Kidney (tissue), 14 donors: Measurements from ENCODE around the gene RGP1. TPM values are rescaled to one million over a fixed set of nuclear protein-coding genes. Genes with fewer than 3 reads are reported as not detected.

ENCODE experiments used
- DNase-seq, 5 donors: peaks; one replicate each; pipeline ENCODE4 v3.0.0-alpha.2; 2013 to 2020
- FAIRE-seq: peaks from 2 replicates; lab custom pipeline; 2012; peaks lifted over from hg19 to GRCh38; lab: Jason Lieb, UNC
- H3K27ac ChIP-seq, 2 donors: one replicate each; pipeline ENCODE4 v1.7.0; 2013; ENCODE audit warnings: low read depth in 2 of 2, low read length in 2 of 2, inconsistent platforms in 1 of 2
- H3K27me3 ChIP-seq: one replicate; pipeline ENCODE4 v1.7.1; 2013; ENCODE audit warnings: low read length, inconsistent platforms; ENCODE audit not compliant: control insufficient read depth, insufficient read depth
- H3K36me3 ChIP-seq, 3 donors: one replicate each; pipeline versions ENCODE4 v1.7.0 to v1.7.1; 2013; ENCODE audit warnings: low read length in 3 of 3, control low read depth in 1 of 3, inconsistent platforms in 1 of 3; ENCODE audit not compliant: insufficient read depth in 3 of 3, control insufficient read depth in 2 of 3
- H3K4me1 ChIP-seq, 3 donors: one replicate each; pipeline versions ENCODE4 v1.7.0 to v1.7.1; 2013; ENCODE audit warnings: low read length in 3 of 3, inconsistent platforms in 1 of 3, low read depth in 1 of 3; ENCODE audit not compliant: control insufficient read depth in 2 of 3, insufficient read depth in 2 of 3
- H3K4me3 ChIP-seq, 3 donors: one replicate each; pipeline versions ENCODE4 v1.7.0 to v1.8.1; 2013; ENCODE audit warnings: low read length in 3 of 3, control low read depth in 1 of 3, inconsistent platforms in 1 of 3
- H3K9ac ChIP-seq, 3 donors: one replicate each; pipeline versions ENCODE4 v1.7.0 to v1.7.1; 2013; ENCODE audit warnings: low read length in 3 of 3, control low read depth in 1 of 3, inconsistent platforms in 1 of 3
- H3K9me3 ChIP-seq, 3 donors: one replicate each; pipeline versions ENCODE4 v1.7.0 to v1.7.1; 2013; ENCODE audit warnings: low read length in 3 of 3, control low read depth in 1 of 3, inconsistent platforms in 1 of 3; ENCODE audit not compliant: control insufficient read depth in 2 of 3, insufficient read depth in 1 of 3
- intact Hi-C: fragments of 100-400 bp; cut with DNase I; formaldehyde crosslinking; loops from one replicate; pipeline ENCODE4 v1.11.1; 2022
- polyA plus RNA-seq: library from polyadenylated mRNA; stranded (reverse); fragments of 350-450 nt; fragmentation: Illumina TruSeq; extraction: RNeasy Lipid Tissue Mini Kit (QIAGEN cat#74804); gene quantifications from one replicate; pipeline ENCODE4 v1.2.3, GENCODE V29; 2014; ENCODE audit warnings: low read depth, low replicate concordance; ENCODE audit not compliant: insufficient read depth
- total RNA-seq: library from RNA; stranded (reverse); fragmentation: NEBNext Ultra II Directional; extraction: Animal tissue kit (Norgen Biotek cat#: 25700); gene quantifications from one replicate; pipeline ENCODE4 v1.2.1, GENCODE V29; 2021
- TF ChIP-seq, protein P1 (sequence below): IDR thresholded peaks from 3 replicates; pipeline ENCODE4 v1.5.1; 2012; ENCODE audit warnings: mild to moderate bottlenecking, moderate library complexity, borderline replicate concordance; ENCODE audit not compliant: insufficient read depth; ENCODE audit errors: extremely low read depth
- donor health status: control.
- donor health status: control.
- donor health status: control.
- donor health status: control.
- donor health status: control.
- donor health status: DM: yes; HTN: yes; CAD: no.
- donor health status: Normal renal cell carcinoma (clear cell type).

Gene RGP1
- total and polyA plus RNA-seq, 2 donors from 2014 or later = 11.0 to 39.2 TPM

DNA sequence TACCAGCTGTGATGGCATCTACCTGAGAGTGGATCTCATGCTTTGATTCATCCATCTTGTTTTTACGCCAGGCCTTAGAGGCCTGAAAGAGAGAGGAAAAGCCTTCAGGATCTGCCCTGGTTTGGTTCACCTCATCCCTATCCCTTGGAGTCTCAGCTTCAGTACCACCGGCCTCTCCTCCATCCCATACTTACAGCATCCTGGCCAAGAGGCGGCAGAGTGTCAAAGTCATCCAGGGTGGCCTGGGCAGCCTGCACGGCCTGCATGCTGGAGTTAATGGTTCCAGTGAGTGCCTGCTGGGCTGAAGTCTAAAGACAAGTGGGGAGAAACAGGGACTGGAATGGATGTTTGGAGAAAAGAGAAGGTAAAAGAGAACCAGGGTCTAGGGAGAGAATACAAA lies 29.5 kb upstream of the RGP1 start:
- DNase-seq = no peak
- Histone ChIP-seq H3K36me3 (peaks cover 32 to 99% (median 88%) of the 10 kb centered on the region in 3 donors), H3K9me3 (no peaks in the 10 kb centered on the region), H3K27ac (no peak overlapping the region), H3K4me1 (no peaks in the 10 kb centered on the region), H3K9ac (no peak overlapping the region), H3K27me3 (no peaks in the 10 kb centered on the region), H3K4me3 (no peak overlapping the region)
- FAIRE-seq = no peak
- intact Hi-C loops = no loop called here
- TF ChIP-seq, protein P1, sequence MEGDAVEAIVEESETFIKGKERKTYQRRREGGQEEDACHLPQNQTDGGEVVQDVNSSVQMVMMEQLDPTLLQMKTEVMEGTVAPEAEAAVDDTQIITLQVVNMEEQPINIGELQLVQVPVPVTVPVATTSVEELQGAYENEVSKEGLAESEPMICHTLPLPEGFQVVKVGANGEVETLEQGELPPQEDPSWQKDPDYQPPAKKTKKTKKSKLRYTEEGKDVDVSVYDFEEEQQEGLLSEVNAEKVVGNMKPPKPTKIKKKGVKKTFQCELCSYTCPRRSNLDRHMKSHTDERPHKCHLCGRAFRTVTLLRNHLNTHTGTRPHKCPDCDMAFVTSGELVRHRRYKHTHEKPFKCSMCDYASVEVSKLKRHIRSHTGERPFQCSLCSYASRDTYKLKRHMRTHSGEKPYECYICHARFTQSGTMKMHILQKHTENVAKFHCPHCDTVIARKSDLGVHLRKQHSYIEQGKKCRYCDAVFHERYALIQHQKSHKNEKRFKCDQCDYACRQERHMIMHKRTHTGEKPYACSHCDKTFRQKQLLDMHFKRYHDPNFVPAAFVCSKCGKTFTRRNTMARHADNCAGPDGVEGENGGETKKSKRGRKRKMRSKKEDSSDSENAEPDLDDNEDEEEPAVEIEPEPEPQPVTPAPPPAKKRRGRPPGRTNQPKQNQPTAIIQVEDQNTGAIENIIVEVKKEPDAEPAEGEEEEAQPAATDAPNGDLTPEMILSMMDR = no peak

DNA sequence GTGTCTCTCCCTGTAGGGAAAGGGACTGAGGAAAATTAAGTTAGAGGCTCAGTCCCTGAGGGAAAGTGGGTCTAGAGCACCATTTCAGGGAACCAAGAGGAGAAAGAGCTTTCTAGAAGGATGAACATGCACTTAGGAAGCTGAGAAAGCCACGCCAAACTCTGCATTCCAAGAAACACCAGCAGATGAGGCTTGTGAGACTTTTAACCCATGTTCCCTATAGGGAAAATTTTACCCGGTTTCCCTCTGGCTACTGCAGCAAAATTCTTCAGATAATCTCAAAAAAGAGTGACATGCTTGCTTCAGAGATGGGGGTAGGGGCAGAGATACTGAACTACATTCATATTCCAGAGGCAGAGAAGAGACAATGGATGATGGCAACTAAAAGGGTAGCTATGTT lies 25.7 kb upstream of the RGP1 start:
- intact Hi-C loops = no loop called here
- no peak for FAIRE-seq
- H3K4me3 ChIP-seq = no peak overlapping the region
- H3K4me1 ChIP-seq = peaks cover 2 to 21% (median 18%) of the 10 kb centered on the region in 3 donors
- no peak overlapping the region for H3K9ac ChIP-seq
- no peaks in the 10 kb centered on the region for H3K9me3 ChIP-seq
- no peak for DNase-seq
- TF ChIP-seq, protein P1 = no peak
- H3K36me3 ChIP-seq = peaks cover 29 to 68% (median 59%) of the 10 kb centered on the region in 3 donors
- no peaks in the 10 kb centered on the region for H3K27me3 ChIP-seq
- no peak overlapping the region for H3K27ac ChIP-seq

DNA sequence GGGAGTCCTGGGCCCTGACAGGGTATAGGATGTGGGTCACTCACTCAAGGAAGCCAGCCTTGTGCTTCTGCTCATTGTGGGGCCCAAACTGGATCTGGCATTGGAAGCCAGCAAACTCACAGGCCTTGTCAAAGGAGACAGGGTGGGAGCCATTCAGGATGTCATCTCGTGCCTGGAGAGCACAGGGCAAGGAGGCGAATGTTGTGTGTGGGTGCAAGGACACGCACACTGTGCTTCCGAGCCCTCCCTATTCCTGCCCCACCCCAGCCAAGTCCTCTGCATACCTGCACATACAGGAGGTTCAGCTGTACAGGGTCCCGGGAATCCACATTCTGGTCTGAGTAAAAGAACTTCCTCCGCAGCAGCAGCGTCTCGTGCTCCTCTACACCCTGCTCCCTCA lies 25.2 kb upstream of the RGP1 start:
- H3K36me3 ChIP-seq = peaks cover 29 to 64% (median 54%) of the 10 kb centered on the region in 3 donors
- DNase-seq (no peak), FAIRE-seq (no peak)
- no peak overlapping the region for H3K4me3 ChIP-seq
- TF ChIP-seq, protein P1 = no peak
- H3K4me1 ChIP-seq = peaks cover 2 to 26% (median 21%) of the 10 kb centered on the region in 3 donors
- no peak overlapping the region for H3K27ac ChIP-seq
- intact Hi-C loops = no loop called here
- no peaks in the 10 kb centered on the region for H3K27me3 ChIP-seq
- no peaks in the 10 kb centered on the region for H3K9me3 ChIP-seq
- no peak overlapping the region for H3K9ac ChIP-seq

DNA sequence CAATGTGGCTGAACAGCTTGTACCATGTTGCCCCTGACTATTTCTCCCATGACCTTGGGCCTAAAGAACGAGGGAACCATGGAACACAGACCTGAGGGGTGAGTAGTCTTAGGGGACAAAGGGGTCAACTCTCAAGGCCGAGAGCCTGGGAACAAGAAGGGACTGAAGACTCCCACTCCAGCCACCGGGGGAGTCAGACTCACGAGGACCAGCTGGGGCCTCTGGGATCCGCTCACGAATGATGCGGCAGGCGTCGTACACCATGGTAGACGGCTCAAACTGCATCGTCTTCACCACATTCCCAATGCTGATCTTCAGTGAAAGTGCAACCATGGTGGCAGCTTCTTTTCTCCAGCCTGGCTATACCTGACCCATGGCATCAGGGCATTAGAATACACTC lies 23.7 kb upstream of the RGP1 start:
- Histone ChIP-seq H3K27ac (no peak overlapping the region), H3K4me1 (peaks cover 3 to 40% (median 35%) of the 10 kb centered on the region in 3 donors), H3K27me3 (no peaks in the 10 kb centered on the region), H3K4me3 (no peak overlapping the region), H3K36me3 (peaks cover 21 to 49% (median 39%) of the 10 kb centered on the region in 3 donors), H3K9me3 (no peaks in the 10 kb centered on the region), H3K9ac (no peak overlapping the region)
- TF ChIP-seq, protein P1 = no peak
- DNase-seq (no peak), FAIRE-seq (no peak)
- intact Hi-C loops = no loop called here
